Measurements from ENCODE around the gene EXOC6B.
"Not testable (repeated sequence)": the region's sequence is repeated elsewhere in the genome, so short reads cannot be mapped to it uniquely, and the experiment has no call there.

The EXOC6B gene

DNA sequence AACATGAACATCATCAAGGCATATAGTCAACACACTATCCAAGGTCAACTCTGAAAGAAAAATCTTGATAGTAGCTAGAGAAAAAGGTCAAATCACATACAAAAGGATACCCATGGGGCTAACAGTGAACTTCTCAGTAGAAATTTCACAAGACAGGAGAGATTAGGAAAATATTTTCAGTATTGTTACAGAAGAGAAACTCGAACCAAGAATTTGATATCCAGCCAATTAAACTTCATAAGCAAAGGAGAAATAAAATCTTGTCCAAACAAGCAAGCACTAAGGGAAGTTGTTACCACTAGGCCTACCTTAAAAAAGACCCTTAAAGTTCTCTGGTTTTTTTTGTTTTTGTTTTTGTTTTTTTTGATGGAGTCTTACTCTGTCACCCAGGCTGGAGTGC is 242.5 kb downstream of the EXOC6B start:
- H3K9me3 ChIP-seq (ENCODE audit: control insufficient read depth, insufficient read depth, low read length) = no peaks in the 10 kb centered on the region
- no peaks in the 10 kb centered on the region for H3K36me3 ChIP-seq (ENCODE audit: insufficient read depth, low read length)
- no peak overlapping the region for H3K9ac ChIP-seq (ENCODE audit: low read depth, low read length)
- H3K4me1 ChIP-seq (ENCODE audit: insufficient read depth, low read length) = no peaks in the 10 kb centered on the region

DNA sequence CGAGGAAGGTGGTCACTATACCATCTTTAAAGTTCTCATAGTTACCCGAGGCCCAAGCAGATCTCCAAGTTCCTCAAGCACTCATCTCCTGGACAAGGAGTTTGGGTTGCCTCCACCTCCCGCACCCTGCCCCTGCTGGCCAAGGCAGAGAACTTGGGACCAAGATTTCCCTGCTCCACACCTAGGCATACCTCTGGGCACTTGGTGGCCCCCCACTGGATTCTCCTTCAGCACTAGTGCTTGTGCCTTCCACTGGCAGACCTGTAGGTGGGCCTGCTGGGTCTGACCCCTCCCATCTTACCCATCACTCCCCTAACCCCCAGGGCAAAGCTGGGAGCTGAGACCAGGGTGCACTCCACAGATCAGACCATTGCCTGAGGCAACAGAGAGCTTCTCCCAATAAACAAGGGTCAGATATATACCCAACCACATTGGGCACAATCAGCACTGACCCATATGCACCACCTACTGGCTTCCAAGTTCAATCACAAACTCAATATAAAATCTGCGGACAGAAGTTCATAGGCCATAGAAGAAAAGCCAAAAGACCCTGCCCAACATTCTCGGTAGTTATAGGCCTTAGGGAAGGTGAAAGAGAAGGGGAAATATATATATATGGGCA is 244.2 kb downstream of the EXOC6B start:
- no peaks in the 10 kb centered on the region for H3K4me1 ChIP-seq (ENCODE audit: insufficient read depth, low read length)
- H3K36me3 ChIP-seq (ENCODE audit: insufficient read depth, low read length) = no peaks in the 10 kb centered on the region
- H3K9ac ChIP-seq (ENCODE audit: low read depth, low read length) = no peak overlapping the region
- H3K9me3 ChIP-seq (ENCODE audit: control insufficient read depth, insufficient read depth, low read length) = no peaks in the 10 kb centered on the region

DNA sequence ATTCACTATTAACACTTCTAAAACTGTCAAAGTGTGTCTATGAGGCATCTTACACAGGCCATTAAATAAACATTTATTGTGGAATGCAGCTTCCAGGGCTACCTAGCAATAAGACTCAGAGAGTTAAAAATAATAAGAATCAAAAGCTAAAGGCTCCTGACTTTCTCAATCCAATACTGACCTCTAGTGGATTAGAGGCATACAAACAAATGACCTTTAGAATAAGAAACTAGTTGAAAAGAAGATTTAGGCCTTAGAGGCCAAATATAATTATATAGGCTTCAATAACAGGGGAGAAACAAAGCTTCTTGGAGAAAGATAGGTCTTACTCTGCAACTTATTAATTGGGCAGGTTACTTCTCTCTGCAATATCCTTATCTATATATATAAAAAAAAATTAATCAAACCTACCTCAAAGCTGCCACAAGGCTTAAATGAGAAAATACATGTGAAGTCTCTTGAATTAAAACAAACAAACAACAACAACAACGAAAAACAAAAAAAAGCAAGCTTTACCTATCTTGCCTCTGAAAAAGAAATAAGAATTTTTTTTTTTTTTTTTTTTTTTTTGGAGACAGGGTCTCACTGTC is 246.1 kb downstream of the EXOC6B start:
- Histone ChIP-seq H3K9ac (ENCODE audit: low read depth, low read length) (no peak overlapping the region), H3K4me1 (ENCODE audit: insufficient read depth, low read length) (no peaks in the 10 kb centered on the region), H3K9me3 (ENCODE audit: control insufficient read depth, insufficient read depth, low read length) (no peaks in the 10 kb centered on the region), H3K36me3 (ENCODE audit: insufficient read depth, low read length) (no peaks in the 10 kb centered on the region)

DNA sequence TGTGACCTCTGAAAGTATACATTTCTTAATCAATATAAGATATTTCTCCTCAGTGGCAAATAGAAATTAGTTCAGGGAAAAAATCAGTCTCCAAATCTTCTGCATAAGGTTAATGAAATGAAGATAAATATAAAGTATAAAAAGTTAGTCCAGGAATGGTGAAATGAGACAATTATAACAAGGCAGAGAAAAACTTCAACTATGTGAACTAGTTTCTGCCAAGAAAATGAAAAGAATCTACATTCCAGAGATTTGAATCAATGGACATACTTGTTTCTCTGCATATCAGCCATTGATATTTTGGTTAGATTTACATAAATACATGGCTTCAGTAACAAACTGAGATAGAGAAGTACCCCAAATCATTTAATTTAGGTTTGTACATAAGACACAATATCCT is 249.0 kb downstream of the EXOC6B start:
- no peaks in the 10 kb centered on the region for H3K9me3 ChIP-seq (ENCODE audit: control insufficient read depth, insufficient read depth, low read length)
- H3K4me1 ChIP-seq (ENCODE audit: insufficient read depth, low read length) = no peaks in the 10 kb centered on the region
- H3K36me3 ChIP-seq (ENCODE audit: insufficient read depth, low read length) = no peaks in the 10 kb centered on the region
- H3K9ac ChIP-seq (ENCODE audit: low read depth, low read length) = no peak overlapping the region

DNA sequence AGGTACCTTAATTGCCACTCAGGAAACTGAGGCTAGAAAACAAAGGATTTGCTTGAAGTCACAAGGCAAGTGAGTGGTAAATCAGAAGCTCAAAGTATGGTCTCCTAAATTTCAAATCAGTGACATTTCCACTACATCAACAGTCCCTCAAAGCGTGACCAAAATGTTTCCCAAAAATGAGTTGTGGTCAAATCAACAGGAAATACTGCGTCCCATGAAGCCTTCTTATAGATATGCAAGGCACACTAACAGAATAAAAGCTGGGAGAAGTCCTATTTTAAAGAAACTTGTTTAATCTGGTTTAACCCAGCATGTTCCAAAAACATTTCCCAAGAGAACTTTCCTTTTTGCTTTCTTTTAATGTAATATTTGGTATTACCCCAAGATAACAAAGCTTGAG is 249.4 kb downstream of the EXOC6B start:
- Histone ChIP-seq H3K9ac (ENCODE audit: low read depth, low read length) (no peak overlapping the region), H3K4me1 (ENCODE audit: insufficient read depth, low read length) (no peaks in the 10 kb centered on the region), H3K9me3 (ENCODE audit: control insufficient read depth, insufficient read depth, low read length) (no peaks in the 10 kb centered on the region), H3K36me3 (ENCODE audit: insufficient read depth, low read length) (no peaks in the 10 kb centered on the region)

DNA sequence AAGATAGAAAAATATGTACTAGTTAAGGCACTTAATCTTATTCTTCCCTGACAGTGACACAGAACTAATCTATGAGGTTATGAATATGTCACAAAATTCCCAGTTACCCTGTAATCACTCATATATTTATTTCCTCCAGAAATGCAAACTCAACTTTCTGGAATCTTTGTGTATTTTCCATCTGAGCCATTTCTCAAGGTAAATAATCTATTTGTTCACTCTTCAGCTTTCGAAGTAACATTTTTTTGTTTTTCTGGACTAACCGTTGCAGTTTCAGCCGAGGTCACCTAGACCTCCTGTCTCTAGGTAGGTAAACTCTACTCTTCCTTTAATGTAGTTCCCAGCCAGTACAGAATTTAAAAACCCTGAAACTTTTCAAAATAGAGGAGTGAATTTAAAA is 250.9 kb downstream of the EXOC6B start:
- H3K9me3 ChIP-seq (ENCODE audit: control insufficient read depth, insufficient read depth, low read length) = no peaks in the 10 kb centered on the region
- H3K36me3 ChIP-seq (ENCODE audit: insufficient read depth, low read length) = no peaks in the 10 kb centered on the region
- H3K4me1 ChIP-seq (ENCODE audit: insufficient read depth, low read length) = no peaks in the 10 kb centered on the region
- H3K9ac ChIP-seq (ENCODE audit: low read depth, low read length) = no peak overlapping the region

DNA sequence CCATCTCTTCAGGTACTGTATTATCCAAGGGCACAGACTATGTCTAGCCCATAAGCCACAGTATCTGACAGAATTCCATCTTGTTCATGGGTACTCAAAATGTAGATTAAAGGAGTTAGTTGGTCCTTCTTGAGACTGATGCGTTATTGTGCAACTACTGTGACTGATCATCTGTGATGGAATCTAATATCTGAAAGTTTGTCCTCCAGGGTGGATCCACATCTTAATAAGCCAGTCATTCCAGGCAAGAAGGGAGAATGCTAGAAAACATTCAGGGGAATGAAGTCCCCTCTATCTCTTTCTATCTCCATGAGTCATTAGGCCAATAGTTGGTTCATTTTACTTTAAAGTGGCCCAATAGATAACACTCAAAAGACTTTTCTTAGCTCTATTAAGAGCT is 252.6 kb downstream of the EXOC6B start:
- H3K9ac ChIP-seq (ENCODE audit: low read depth, low read length) = no peak overlapping the region
- no peaks in the 10 kb centered on the region for H3K4me1 ChIP-seq (ENCODE audit: insufficient read depth, low read length)
- H3K9me3 ChIP-seq (ENCODE audit: control insufficient read depth, insufficient read depth, low read length) = no peaks in the 10 kb centered on the region
- no peaks in the 10 kb centered on the region for H3K36me3 ChIP-seq (ENCODE audit: insufficient read depth, low read length)

DNA sequence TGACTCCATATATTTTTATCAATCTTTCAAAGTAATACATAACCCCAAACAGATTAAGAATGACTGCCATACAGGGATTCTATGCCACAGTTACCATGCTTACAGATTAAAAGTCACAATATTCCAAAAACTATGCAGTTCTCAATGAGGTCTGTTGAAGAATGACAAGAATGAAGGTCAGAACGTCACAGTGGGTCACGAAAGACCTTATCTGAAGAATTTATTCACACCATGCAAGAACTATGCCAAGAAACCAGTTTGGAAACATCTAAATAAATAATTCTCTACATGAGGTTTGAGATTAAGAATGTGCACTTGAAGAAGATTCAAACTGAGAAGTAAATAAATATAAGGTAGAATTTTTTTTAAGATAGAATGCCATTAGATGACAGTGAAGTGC is 253.3 kb downstream of the EXOC6B start:
- Histone ChIP-seq H3K9me3 (ENCODE audit: control insufficient read depth, insufficient read depth, low read length) (no peaks in the 10 kb centered on the region), H3K4me1 (ENCODE audit: insufficient read depth, low read length) (no peaks in the 10 kb centered on the region), H3K9ac (ENCODE audit: low read depth, low read length) (no peak overlapping the region), H3K36me3 (ENCODE audit: insufficient read depth, low read length) (no peaks in the 10 kb centered on the region)

DNA sequence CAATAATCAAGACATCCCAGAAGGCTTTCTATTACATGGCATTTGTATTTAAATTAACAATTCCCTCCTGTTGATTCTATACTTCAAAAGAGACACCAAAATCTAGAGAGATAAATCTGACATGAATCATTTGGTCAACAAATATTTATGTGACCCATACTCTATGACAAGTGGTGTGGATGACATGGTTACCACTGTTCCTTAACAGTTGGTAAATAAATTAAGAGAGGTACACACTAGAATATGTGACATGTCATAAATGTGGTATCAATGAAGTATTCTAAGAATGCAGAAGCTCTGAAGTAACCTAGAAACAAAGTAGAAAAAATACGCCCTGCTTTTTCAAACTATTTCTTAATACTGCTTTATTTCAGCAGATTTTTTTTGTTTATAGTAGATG is 255.4 kb downstream of the EXOC6B start:
- Histone ChIP-seq H3K4me1 (ENCODE audit: insufficient read depth, low read length) (no peaks in the 10 kb centered on the region), H3K9ac (ENCODE audit: low read depth, low read length) (no peak overlapping the region), H3K36me3 (ENCODE audit: insufficient read depth, low read length) (no peaks in the 10 kb centered on the region), H3K9me3 (ENCODE audit: control insufficient read depth, insufficient read depth, low read length) (no peaks in the 10 kb centered on the region)

DNA sequence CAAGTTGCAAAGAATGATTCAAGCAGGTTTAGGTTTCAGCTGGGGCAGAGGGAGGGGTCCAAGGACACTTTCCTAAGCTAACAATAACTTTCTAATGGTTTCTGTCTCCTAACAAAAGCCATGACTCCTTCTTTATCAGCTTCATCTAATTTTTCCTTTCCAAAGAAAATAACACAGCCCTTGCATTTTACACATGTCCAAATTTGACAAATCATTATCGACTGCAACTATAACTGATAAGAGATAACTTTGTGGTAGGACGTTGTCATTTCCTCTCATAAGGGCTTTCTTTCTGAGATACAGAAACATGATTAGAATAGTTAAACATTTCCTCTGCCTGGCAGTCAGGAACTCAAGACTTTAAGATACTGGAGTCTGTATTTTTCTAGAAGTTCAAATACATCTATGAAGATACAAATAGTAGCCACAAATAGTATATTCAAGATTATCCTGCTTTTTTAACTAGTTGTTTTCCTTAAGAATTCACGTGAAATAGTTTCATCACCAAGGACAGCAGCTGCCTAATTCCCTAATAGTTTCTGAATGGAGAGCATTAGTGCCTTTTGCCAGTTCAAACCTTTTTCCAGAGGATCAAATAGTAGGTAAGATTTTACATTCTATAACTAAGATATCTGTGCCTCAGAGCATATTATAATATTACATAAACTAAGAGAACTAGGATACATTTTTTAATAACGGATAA is 263.2 kb downstream of the EXOC6B start:
- no peaks in the 10 kb centered on the region for H3K9me3 ChIP-seq (ENCODE audit: control insufficient read depth, insufficient read depth, low read length)
- H3K9ac ChIP-seq (ENCODE audit: low read depth, low read length) = no peak overlapping the region
- H3K36me3 ChIP-seq (ENCODE audit: insufficient read depth, low read length) = no peaks in the 10 kb centered on the region
- H3K4me1 ChIP-seq (ENCODE audit: insufficient read depth, low read length) = peaks cover 12% of the 10 kb centered on the region

DNA sequence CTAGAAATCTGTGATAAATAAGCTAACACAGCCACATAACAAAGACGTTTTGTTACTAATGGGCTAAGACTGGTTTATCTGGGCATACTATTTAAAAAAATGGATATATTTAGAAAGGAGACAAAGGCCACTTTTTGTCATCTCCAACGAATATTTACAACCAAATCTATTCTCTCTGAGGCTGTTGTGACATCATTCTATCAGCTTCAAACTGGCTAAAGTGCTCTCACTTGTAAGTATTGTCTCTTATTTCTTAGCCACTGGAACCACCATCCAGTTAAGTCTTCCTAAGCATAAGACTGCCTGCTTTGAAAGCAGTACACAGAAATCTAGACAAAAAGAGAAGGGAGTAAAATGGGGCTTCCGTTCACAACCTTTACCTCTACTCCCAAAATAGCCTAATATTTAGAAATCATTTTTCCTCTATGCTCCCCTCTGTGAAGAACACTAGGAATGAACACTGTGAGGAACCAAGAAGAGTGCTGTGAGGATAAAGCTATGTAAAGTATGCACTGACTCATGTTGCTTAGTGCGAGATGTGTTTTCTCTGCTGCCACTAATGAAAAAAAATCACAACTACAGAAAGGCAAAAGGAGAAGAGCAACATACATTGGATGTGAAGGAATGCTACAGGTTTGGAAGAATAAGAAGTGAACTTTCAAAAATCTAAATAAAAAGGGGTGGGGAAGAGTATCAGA is 264.1 kb downstream of the EXOC6B start:
- Histone ChIP-seq H3K4me1 (ENCODE audit: insufficient read depth, low read length) (peaks cover 12% of the 10 kb centered on the region), H3K36me3 (ENCODE audit: insufficient read depth, low read length) (no peaks in the 10 kb centered on the region), H3K9me3 (ENCODE audit: control insufficient read depth, insufficient read depth, low read length) (no peaks in the 10 kb centered on the region), H3K9ac (ENCODE audit: low read depth, low read length) (no peak overlapping the region)

DNA sequence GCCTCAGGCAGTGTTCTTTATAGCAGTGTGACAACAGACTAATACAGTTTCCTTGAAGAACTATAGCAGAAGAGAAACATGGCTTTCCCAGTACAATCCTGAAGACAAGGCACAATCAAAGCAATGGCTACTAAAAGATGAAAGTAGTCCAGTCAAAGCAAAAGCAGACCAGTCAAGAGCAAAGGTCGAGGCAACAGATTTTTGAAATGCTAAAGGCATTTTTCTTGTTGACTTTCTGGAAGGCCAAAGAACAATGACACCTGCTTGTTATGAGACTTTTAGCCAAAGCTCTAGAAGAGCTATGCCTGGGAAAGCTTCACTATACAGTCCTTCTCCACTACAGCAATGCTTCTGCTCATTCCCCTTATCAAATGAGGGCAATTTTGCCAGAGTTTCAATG is 269.9 kb downstream of the EXOC6B start:
- no peaks in the 10 kb centered on the region for H3K9me3 ChIP-seq (ENCODE audit: control insufficient read depth, insufficient read depth, low read length)
- no peaks in the 10 kb centered on the region for H3K36me3 ChIP-seq (ENCODE audit: insufficient read depth, low read length)
- no peaks in the 10 kb centered on the region for H3K4me1 ChIP-seq (ENCODE audit: insufficient read depth, low read length)
- H3K9ac ChIP-seq (ENCODE audit: low read depth, low read length) = no peak overlapping the region

DNA sequence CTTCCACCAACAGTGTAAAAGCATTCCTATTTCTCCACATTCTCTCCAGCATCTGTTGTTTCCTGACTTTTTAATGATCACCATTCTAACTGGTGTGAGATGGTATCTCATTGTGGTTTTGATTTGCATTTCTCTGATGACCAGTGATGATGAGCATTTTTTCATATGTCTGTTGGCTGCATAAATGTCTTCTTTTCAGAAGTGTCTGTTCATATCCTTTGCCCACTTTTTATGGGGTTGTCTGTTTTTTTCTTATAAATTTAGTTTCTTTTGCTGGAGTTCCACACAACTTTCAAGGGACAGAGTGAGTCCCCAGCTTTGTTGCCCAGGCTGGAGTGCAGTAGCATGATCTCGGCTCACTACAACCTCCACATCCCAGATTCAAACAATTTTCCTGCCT is 270.5 kb downstream of the EXOC6B start:
- H3K9me3 ChIP-seq (ENCODE audit: control insufficient read depth, insufficient read depth, low read length); H3K4me1 ChIP-seq (ENCODE audit: insufficient read depth, low read length); H3K9ac ChIP-seq (ENCODE audit: low read depth, low read length); H3K36me3 ChIP-seq (ENCODE audit: insufficient read depth, low read length): not testable (repeated sequence)

DNA sequence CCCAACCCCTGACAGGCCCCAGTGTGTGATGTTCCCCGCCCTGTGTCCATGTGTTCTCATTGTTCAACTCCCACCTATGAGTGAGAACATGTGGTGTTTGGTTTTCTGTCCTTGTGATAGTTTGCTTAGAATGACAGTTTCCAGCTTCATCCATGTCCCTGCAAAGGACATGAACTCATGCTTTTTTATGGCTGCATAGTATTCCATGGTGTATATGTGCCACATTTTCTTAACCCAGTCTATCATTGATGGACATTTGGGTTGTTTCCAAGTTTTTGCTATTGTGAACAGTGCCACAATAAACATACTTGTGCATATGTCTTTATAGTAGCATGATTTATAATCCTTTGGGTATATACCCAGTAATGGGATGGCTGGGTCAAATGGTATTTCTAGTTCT is 270.9 kb downstream of the EXOC6B start:
- not testable (repeated sequence) for H3K4me1 ChIP-seq (ENCODE audit: insufficient read depth, low read length); H3K9me3 ChIP-seq (ENCODE audit: control insufficient read depth, insufficient read depth, low read length); H3K36me3 ChIP-seq (ENCODE audit: insufficient read depth, low read length); H3K9ac ChIP-seq (ENCODE audit: low read depth, low read length)

DNA sequence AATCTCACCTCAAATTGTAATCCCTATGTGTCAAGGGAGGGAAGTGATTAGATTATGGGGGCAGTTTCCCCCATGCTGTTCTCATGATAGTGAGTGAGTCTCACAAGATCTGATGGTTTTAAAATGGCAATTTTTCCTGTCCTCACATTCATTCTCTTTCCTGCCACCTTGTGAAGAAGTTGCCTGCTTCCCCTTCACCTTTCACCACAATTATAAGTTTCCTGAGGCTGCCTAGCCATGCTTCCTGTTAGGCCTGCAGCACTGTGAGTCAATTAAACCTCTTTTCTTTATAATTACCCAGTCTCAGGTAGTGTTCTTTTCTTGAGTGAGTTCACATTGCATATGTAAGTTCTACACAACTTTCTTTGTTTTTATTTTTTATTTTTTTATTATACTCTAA is 271.5 kb downstream of the EXOC6B start:
- Histone ChIP-seq H3K9me3 (ENCODE audit: control insufficient read depth, insufficient read depth, low read length) (no peaks in the 10 kb centered on the region), H3K4me1 (ENCODE audit: insufficient read depth, low read length) (no peaks in the 10 kb centered on the region), H3K36me3 (ENCODE audit: insufficient read depth, low read length) (no peaks in the 10 kb centered on the region), H3K9ac (ENCODE audit: low read depth, low read length) (no peak overlapping the region)
